ENCODE data around the gene OGA. TPM values are rescaled to one million over a fixed set of nuclear protein-coding genes. Genes with fewer than 3 reads are reported as not detected.

OGA gene
- total and polyA plus RNA-seq, 2 donors (not counting 3 experiments of a cell fraction or from before 2014, with no cell fraction given) = 30.8 to 118 TPM

DNA sequence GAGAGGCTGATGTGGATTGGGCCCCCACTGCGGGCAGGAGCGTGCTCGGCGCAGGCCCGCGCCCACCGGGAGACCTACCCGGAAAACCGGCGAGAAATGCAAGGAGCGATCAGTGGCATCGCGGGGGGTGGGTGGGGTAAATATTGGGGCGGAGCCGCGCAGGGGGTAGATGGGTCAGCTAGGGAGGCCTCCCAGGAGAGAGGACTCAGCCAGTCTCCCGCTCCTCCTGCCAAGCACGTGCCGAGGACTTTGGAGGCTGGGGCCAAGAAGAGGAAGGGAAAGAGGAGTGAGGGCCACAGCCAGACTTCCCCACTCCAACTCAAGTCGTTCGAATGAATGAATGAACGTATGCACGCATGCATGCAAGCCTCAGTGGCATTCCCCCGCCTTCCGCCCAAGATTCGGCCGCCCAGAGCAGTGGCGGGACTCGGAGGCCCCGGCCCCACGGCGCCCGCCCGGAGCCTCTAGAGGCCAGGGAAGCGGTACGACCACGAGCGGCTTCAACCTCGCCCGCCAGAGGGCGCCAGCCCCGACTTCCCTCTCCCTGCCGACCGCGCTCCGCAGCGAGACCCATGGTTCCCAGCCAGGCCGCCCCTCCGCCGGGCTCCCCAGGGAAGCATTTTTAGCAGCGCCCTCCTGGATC, 38.6 kb downstream of the OGA start:
- intact Hi-C loops (cut with micrococcal nuclease) = loop anchor here (1.0 to 5.0 kb wide), 4 partner anchors 38 to 618 kb away; partner anchors contain the start of genes FBXW4 and OGA
- BruUV-seq (replicated peaks) = no TSS peak
- CTCF ChIA-PET = interaction anchor here (1.2 to 5.8 kb wide), 11 partner anchors 11 to 569 kb away, joined by 3 to 193 read pairs (median 10); no protein-coding TSS in a partner anchor

More for the DNA sequence above, 38.6 kb downstream of the OGA start:
- FAIRE-seq (peak; percentile 49), DNase-seq (ENCODE audit: low read depth, low spot score) (peak; percentile 53)
- dilution Hi-C loops (cut with MboI; ENCODE audit: extremely low pct_ligation_motif_present, low sequenced_read_pairs) = no loop called here
- TF ChIP-seq EZH2 (IDR thresholded peaks at IDR 0.05; ENCODE audit: borderline replicate concordance, low read depth, low read length, severe bottlenecking) (no peak), JUN (IDR thresholded peaks at IDR 0.05; ENCODE audit: borderline replicate concordance, insufficient read depth, insufficient read length, low read depth) (no peak), CTCF (IDR thresholded peaks at IDR 0.05; ENCODE audit: extremely low read depth in 1 of 2, insufficient read depth in 1 of 2, low read depth in 1 of 2, low read length in 2 of 2) (peak; percentile 89 to 99), POLR2A (IDR thresholded peaks at IDR 0.05; ENCODE audit: low read depth, low read length) (no peak), GATA2 (IDR thresholded peaks at IDR 0.05; ENCODE audit: insufficient read depth, insufficient read length, low read depth, low read length) (no peak), FOS (IDR thresholded peaks at IDR 0.05; ENCODE audit: borderline replicate concordance, insufficient read depth, low read length) (no peak), MAX (IDR thresholded peaks at IDR 0.05; ENCODE audit: insufficient read depth, insufficient read length) (no peak), MYC (IDR thresholded peaks at IDR 0.05; ENCODE audit: low read depth, low read length) (no peak), POLR2AphosphoS5 (IDR thresholded peaks at IDR 0.05; ENCODE audit: insufficient read depth, low read depth, low read length) (peak; percentile 33)
- no peak overlapping the region for H3K27ac ChIP-seq (ENCODE audit: insufficient read depth, low read depth, low read length)
- peak overlapping the region; percentile 56 for H3K4me2 ChIP-seq (ENCODE audit: insufficient read depth, low read length)
- H3K9ac ChIP-seq (replicated peaks; ENCODE audit: extremely low read depth, insufficient read depth, low read length) = no peak overlapping the region
- H3K27me3 ChIP-seq (ENCODE audit: control insufficient read depth in 2 of 2, insufficient read depth in 2 of 2, low read length in 2 of 2) = peaks cover 22 to 33% of the 10 kb centered on the region in 2 experiments
- peaks cover 7% of the 10 kb centered on the region for H3K79me2 ChIP-seq (ENCODE audit: control insufficient read depth, insufficient read depth, low read length)
- H4K20me1 ChIP-seq (replicated peaks; ENCODE audit: control insufficient read depth, extremely low read depth, insufficient read depth, low read length) = no peaks in the 10 kb centered on the region
- peak overlapping the region; percentile 52 for H2AFZ ChIP-seq (ENCODE audit: low read depth, low read length)
- no peak overlapping the region for H3K4me3 ChIP-seq (replicated peaks in 1 of 3; ENCODE audit: insufficient read depth in 1 of 3, low read depth in 1 of 3, low read length in 3 of 3)
- H3K36me3 ChIP-seq (ENCODE audit: control insufficient read depth in 2 of 2, extremely low read depth in 1 of 2, insufficient read depth in 2 of 2, low read length in 2 of 2) = peaks cover 0 to under 1% of the 10 kb centered on the region in 2 experiments
- H3K9me1 ChIP-seq (replicated peaks; ENCODE audit: control insufficient read depth, extremely low read depth, insufficient read depth, low read length) = no peaks in the 10 kb centered on the region
- no peaks in the 10 kb centered on the region for H3K9me3 ChIP-seq (replicated peaks; ENCODE audit: control insufficient read depth, insufficient read depth, low read length)
- H3K4me1 ChIP-seq (ENCODE audit: control insufficient read depth, extremely low read depth, insufficient read depth, low read length) = peaks cover 26% of the 10 kb centered on the region
- POLR2A ChIA-PET = no interaction called here
